ENCODE data around the gene RSAD2.
A peak's percentile ranks its signal among the peaks of the same experiment; 100 is the strongest.

RSAD2 gene

DNA sequence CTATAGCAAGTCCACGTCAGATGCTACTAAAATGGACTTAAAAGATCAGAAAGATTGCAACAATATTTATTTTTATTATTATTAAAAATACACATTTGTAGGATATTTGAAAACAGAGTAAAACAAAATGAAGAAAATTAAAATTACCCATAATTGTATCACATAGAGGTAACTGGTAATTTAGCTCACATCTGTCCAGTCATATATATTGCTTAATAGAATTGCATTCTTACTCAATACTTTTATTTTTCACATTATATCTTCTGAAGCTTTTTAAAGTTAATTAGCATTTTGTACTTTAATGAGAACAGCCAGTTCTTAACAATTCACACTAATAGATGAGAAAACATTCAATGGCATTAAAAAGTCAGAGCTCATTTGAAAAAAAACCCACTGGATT lies 28.1 kb downstream of the RSAD2 start:
- DNase-seq (ENCODE audit: low spot score), result no peak

GRCh38 chr2:6906165-6906741 lies 28.7 kb downstream of the RSAD2 start:
- peak; percentile 18 for DNase-seq (ENCODE audit: low spot score)

DNA sequence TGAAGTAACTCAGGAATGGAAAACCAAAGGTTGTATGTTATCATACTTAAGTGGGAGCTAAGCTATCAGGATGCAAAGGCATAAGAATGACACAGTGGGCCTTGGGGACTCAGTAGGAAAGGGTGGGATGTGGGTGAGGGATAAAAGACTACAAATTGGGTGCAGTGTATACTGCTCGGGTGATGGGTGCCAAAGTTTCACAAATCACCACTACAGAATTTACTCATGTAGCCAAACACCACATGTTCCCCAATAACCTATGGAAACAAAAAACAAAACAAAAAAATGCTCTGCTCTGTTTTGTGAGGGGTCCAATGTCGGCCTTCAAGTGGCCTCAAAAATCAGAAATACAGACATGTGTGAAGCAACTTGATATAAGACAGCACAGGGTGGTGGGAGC lies 30.7 kb downstream of the RSAD2 start:
- DNase-seq (ENCODE audit: low spot score), result no peak

DNA sequence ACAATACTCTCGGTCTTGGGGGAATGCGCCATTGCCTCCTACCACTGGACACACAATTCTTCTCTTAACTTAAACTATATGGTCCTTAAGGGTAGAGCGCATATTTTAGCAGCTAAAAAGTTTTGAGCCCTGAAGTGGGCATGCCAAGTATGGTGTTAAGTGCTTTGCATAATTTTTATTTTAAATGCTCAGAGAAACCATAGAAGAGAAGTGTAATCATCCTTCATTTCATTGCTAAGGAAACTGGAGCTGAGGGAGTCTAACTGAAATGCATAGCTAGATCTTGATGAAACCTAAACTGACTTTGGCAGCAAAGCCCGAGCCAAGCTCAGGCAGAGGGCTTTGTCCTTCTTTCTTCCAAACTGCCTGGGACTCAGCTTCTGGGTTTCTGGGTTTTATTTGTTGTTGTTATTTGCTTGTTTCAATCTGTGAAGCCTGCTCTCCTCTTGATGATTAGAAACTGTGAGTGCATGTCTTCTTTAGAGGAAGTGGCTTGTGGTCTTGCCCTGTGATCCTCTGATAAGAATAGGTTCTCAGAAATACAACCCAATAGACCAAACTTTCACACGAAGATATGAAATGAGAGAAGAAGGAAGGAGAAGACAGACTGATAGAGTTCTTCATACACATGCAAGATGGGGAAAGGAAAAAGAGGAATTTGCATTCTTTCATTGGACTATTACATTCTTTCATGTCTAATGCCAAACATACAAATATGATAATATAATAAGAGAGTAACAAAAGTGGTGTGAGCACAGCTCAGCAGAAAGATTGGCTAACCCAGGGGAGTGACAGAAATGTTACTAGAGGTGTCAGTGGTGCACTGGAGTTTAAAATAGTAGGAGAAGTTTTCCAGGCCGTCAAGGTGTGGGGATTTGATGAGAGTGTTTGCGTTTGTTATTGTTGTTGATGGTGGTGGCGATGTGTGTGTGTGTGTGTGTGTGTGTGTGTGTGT lies 32.1 kb downstream of the RSAD2 start:
- no peak for DNase-seq (ENCODE audit: low spot score)

GRCh38 chr2:6911721-6912120 lies 34.1 kb downstream of the RSAD2 start:
- no peak for DNase-seq (ENCODE audit: low spot score)

- DNase-seq (ENCODE audit: low spot score), result no peak
Measured at GRCh38 chr2:6913415-6914157, 36.0 kb downstream of the RSAD2 start.

- DNase-seq (ENCODE audit: low spot score), result peak; percentile 83
Measured at GRCh38 chr2:6914828-6915227, 37.3 kb downstream of the RSAD2 start.

- no peak for DNase-seq (ENCODE audit: low spot score)
Measured at GRCh38 chr2:6915399-6915798, 37.8 kb downstream of the RSAD2 start.

DNA sequence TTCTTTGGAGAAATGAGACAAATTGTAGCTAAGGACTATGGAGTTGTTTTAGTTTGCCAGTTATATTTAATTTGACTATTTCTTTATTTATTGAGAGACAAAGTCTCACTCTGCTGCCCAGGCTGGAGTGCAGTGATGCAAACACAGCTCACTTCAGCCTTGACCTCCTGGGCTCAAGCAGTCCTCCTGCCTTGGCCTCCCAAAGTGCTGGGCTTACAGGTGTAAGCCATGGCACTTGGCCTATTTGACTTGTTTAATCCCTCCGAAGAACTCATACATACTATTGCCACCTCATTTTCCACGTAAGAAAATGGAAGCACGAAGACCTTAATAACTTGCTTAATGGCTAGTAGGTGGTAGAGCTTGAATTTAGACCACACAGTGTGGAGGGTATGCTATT lies 38.6 kb downstream of the RSAD2 start:
- no peak for DNase-seq (ENCODE audit: low spot score)

- DNase-seq (ENCODE audit: low spot score), result no peak
Measured at GRCh38 chr2:6916736-6917070, 39.1 kb downstream of the RSAD2 start.

- DNase-seq (ENCODE audit: low spot score), result peak; percentile 60
Measured at GRCh38 chr2:6917071-6917760, 39.6 kb downstream of the RSAD2 start, which contains the start of gene RNF144A. RNF144A (plus strand) TSS chr2:6917412; CDS start chr2:6996927, 79,515 bp downstream.

- peak; percentile 18 for DNase-seq (ENCODE audit: low spot score)
Measured at GRCh38 chr2:6917761-6918421, 40.3 kb downstream of the RSAD2 start.

- no peak for DNase-seq (ENCODE audit: low spot score)
Measured at GRCh38 chr2:6919901-6920742, 42.5 kb downstream of the RSAD2 start.

GRCh38 chr2:6920743-6921064 lies 43.1 kb downstream of the RSAD2 start:
- no peak for DNase-seq (ENCODE audit: low spot score)

DNA sequence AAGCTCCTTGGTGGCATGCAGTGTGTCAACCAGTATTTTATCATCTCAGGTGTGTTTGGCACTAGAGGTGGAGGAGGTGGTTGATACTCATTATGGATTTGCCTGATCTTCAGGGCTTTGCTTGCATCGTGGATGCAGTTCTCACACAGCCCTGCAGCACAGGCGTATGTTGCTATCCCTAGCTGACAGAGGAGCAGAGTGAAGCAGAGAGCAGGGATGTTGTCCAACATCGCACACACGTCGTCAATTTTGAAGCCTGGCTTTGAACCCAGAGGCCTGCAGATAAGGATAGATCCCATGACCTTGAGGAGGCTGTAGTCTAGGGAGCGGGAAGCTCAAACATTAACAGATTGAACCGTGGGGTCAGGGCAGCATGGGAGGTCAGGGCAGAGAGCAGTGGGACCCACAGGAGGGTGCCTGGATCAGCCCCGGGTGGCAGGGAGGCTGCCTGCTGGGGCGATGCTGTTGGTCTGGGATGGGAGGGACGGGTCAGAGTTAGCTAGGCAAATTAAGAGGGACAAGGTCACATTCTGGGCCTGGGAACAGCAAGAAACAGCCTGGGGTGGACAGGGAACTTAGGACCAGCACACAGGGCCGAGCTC lies 43.8 kb downstream of the RSAD2 start:
- no peak for DNase-seq (ENCODE audit: low spot score)

GRCh38 chr2:6922201-6922656 lies 44.7 kb downstream of the RSAD2 start:
- DNase-seq (ENCODE audit: low spot score), result no peak

GRCh38 chr2:6923319-6923718 lies 45.7 kb downstream of the RSAD2 start:
- DNase-seq (ENCODE audit: low spot score), result no peak

- no peak for DNase-seq (ENCODE audit: low spot score)
Measured at GRCh38 chr2:6924101-6924923, 46.7 kb downstream of the RSAD2 start.

- no peak for DNase-seq (ENCODE audit: low spot score)
Measured at GRCh38 chr2:6924924-6925409, 47.4 kb downstream of the RSAD2 start.
